NT2/D1 (cell line): ENCODE data around the gene KIAA0232.

Experiments
- DNase-seq: peaks from one replicate; pipeline ENCODE4 v3.0.0-alpha.2; 2011; ENCODE audit warnings: low read depth, low spot score
- H3K27me3 ChIP-seq: 2 replicates; pipeline ENCODE4 v1.6.0; 2011; ENCODE audit warnings: mild to moderate bottlenecking; ENCODE audit not compliant: insufficient read length, insufficient read depth
- H3K36me3 ChIP-seq: 2 replicates; pipeline ENCODE4 v1.6.1; 2011; ENCODE audit warnings: mild to moderate bottlenecking, low read length, mixed read lengths; ENCODE audit not compliant: insufficient read depth, insufficient read length
- H3K4me1 ChIP-seq: 2 replicates; pipeline ENCODE4 v1.5.1; 2011; ENCODE audit not compliant: insufficient read depth, insufficient read length
- H3K4me3 ChIP-seq: 2 replicates; pipeline ENCODE4 v1.5.1; 2011; ENCODE audit warnings: low read depth; ENCODE audit not compliant: insufficient read length
- H3K9ac ChIP-seq: 2 replicates; pipeline ENCODE4 v1.6.0; 2011; ENCODE audit warnings: low read depth; ENCODE audit not compliant: insufficient read length
- H3K9me3 ChIP-seq: 2 replicates; pipeline ENCODE4 v1.5.1; 2011; ENCODE audit warnings: mild to moderate bottlenecking, low read length; ENCODE audit not compliant: insufficient read depth
- SUZ12 ChIP-seq: IDR thresholded peaks from 2 replicates; pipeline ENCODE4 v1.6.1; 2011; ENCODE audit not compliant: insufficient read length, insufficient read depth; ENCODE audit errors: extremely low read depth
- YY1 ChIP-seq: IDR thresholded peaks from 2 replicates; pipeline ENCODE4 v1.6.1; 2011; ENCODE audit not compliant: insufficient read length, insufficient read depth
- ZNF274 ChIP-seq: IDR thresholded peaks from 2 replicates; pipeline ENCODE4 v1.6.1; 2011; ENCODE audit warnings: mild to moderate bottlenecking, low read depth, low read length

The KIAA0232 gene

GRCh38 chr4:6758728-6759127, 23.8 kb upstream of the KIAA0232 start:
- no peak overlapping the region for H3K9ac ChIP-seq
- TF ChIP-seq ZNF274, result no peak
- TF ChIP-seq SUZ12, result no peak
- TF ChIP-seq YY1, result no peak
- H3K36me3 ChIP-seq, result no peaks in the 10 kb centered on the region
- no peak for DNase-seq
- H3K4me3 ChIP-seq, result no peak overlapping the region
- H3K27me3 ChIP-seq, result peaks cover 3% of the 10 kb centered on the region
- H3K9me3 ChIP-seq, result peaks cover 12% of the 10 kb centered on the region; the same call in 1 of the 2 replicates
- H3K4me1 ChIP-seq, result peaks cover 3% of the 10 kb centered on the region

GRCh38 chr4:6760865-6761264, 21.7 kb upstream of the KIAA0232 start:
- Histone ChIP-seq H3K36me3 (no peaks in the 10 kb centered on the region), H3K27me3 (peaks cover 3% of the 10 kb centered on the region), H3K4me3 (no peak overlapping the region), H3K9ac (no peak overlapping the region), H3K4me1 (peaks cover 4% of the 10 kb centered on the region), H3K9me3 (no peaks in the 10 kb centered on the region)
- TF ChIP-seq ZNF274 (no peak), YY1 (no peak), SUZ12 (no peak)
- DNase-seq, result no peak

- H3K36me3 ChIP-seq, result no peaks in the 10 kb centered on the region
- no peak overlapping the region for H3K4me3 ChIP-seq
- H3K27me3 ChIP-seq, result peaks cover 3% of the 10 kb centered on the region
- TF ChIP-seq SUZ12 (no peak), ZNF274 (no peak), YY1 (no peak)
- no peaks in the 10 kb centered on the region for H3K9me3 ChIP-seq
- DNase-seq, result no peak
- H3K9ac ChIP-seq, result peak overlapping the region; percentile 7
- peaks cover 4% of the 10 kb centered on the region for H3K4me1 ChIP-seq
These were observed 20.6 kb upstream of the KIAA0232 start for GRCh38 chr4:6761649-6762615.

GRCh38 chr4:6763330-6763851, 19.1 kb upstream of the KIAA0232 start:
- no peak overlapping the region for H3K4me3 ChIP-seq
- DNase-seq, result no peak

GRCh38 chr4:6764976-6765620, 17.4 kb upstream of the KIAA0232 start:
- H3K9ac ChIP-seq, result no peak overlapping the region
- no peaks in the 10 kb centered on the region for H3K36me3 ChIP-seq
- H3K4me1 ChIP-seq, result peaks cover 20% of the 10 kb centered on the region
- no peak for DNase-seq
- peaks cover 3% of the 10 kb centered on the region for H3K27me3 ChIP-seq
- H3K9me3 ChIP-seq, result no peaks in the 10 kb centered on the region
- TF ChIP-seq ZNF274 (no peak), YY1 (no peak)
- no peak overlapping the region for H3K4me3 ChIP-seq

More at GRCh38 chr4:6763330-6763851, 19.1 kb upstream of the KIAA0232 start:
- H3K27me3 ChIP-seq, result peaks cover 3% of the 10 kb centered on the region
- H3K36me3 ChIP-seq, result no peaks in the 10 kb centered on the region
- peak overlapping the region; percentile 23 for H3K9ac ChIP-seq
- TF ChIP-seq SUZ12, result no peak
- no peak for TF ChIP-seq YY1
- TF ChIP-seq ZNF274, result no peak
- no peaks in the 10 kb centered on the region for H3K9me3 ChIP-seq
- peaks cover 11% of the 10 kb centered on the region for H3K4me1 ChIP-seq

- Histone ChIP-seq H3K9me3 (no peaks in the 10 kb centered on the region), H3K9ac (no peak overlapping the region), H3K4me1 (peaks cover 20% of the 10 kb centered on the region), H3K36me3 (no peaks in the 10 kb centered on the region), H3K27me3 (peaks cover 1% of the 10 kb centered on the region), H3K4me3 (no peak overlapping the region)
- no peak for DNase-seq
- no peak for TF ChIP-seq SUZ12
- TF ChIP-seq ZNF274, result no peak
- no peak for TF ChIP-seq YY1
These were observed 16.8 kb upstream of the KIAA0232 start for GRCh38 chr4:6765703-6766102.

GRCh38 chr4:6767386-6767747, 15.2 kb upstream of the KIAA0232 start:
- Histone ChIP-seq H3K4me1 (peaks cover 20% of the 10 kb centered on the region), H3K36me3 (no peaks in the 10 kb centered on the region), H3K27me3 (peaks cover 2% of the 10 kb centered on the region), H3K9ac (no peak overlapping the region), H3K9me3 (no peaks in the 10 kb centered on the region), H3K4me3 (no peak overlapping the region)
- DNase-seq, result no peak
- TF ChIP-seq SUZ12 (no peak), ZNF274 (no peak), YY1 (no peak)
